ENCODE data around the gene FERMT1. TPM values are rescaled to one million over a fixed set of nuclear protein-coding genes. Genes with fewer than 3 reads are reported as not detected.

The FERMT1 gene
- total and polyA plus RNA-seq, 2 experiments from 2014 or later, result 16.2 to 18.3 TPM

GRCh38 chr20:6066582-6066981, 56.2 kb downstream of the FERMT1 start (continued):
- no peak for TF ChIP-seq ETS1 (IDR thresholded peaks at IDR 0.05)
- no peak for TF ChIP-seq STAT1 (IDR thresholded peaks at IDR 0.05; ENCODE audit: unreplicated experiment)
- TF ChIP-seq POLR2AphosphoS5 (IDR thresholded peaks at IDR 0.05; ENCODE audit: low read depth), result no peak
- no peak for TF ChIP-seq NANOG (IDR thresholded peaks at IDR 0.05; ENCODE audit: borderline replicate concordance)

GRCh38 chr20:6061544-6061943, 61.3 kb downstream of the FERMT1 start:
- Histone ChIP-seq H3K79me2 (replicated peaks; ENCODE audit: insufficient read depth) (no peaks in the 10 kb centered on the region), H4K20me1 (replicated peaks; ENCODE audit: insufficient read depth) (no peaks in the 10 kb centered on the region), H3K9me2 (ENCODE audit: insufficient read depth) (no peaks in the 10 kb centered on the region), H2AFZ (no peak overlapping the region), H3K4me3 (no peak overlapping the region), H3K27me3 (ENCODE audit: insufficient read depth) (no peaks in the 10 kb centered on the region), H3K4me2 (no peak overlapping the region), H3K27ac (ENCODE audit: low read depth) (no peak overlapping the region), H3K4me1 (ENCODE audit: insufficient read depth) (no peaks in the 10 kb centered on the region), H3F3A (replicated peaks; ENCODE audit: low read depth) (no peaks in the 10 kb centered on the region), H3K36me3 (ENCODE audit: insufficient read depth) (no peaks in the 10 kb centered on the region)
- Mint-ChIP-seq H3K27me3 (ENCODE audit: insufficient read depth, low read depth, poor library complexity) (peaks cover 3% of the 10 kb centered on the region), H3K36me3 (ENCODE audit: low read depth) (no peaks in the 10 kb centered on the region), H3K4me1 (no peaks in the 10 kb centered on the region), H3K9me3 (no peaks in the 10 kb centered on the region; the same call in 2 of the 3 replicates), H3K4me3 (no peak overlapping the region), H3K27ac (no peak overlapping the region)
- ATAC-seq (no peak), DNase-seq (ENCODE audit: low spot score) (no peak)
- TF ChIP-seq ETS1 (IDR thresholded peaks at IDR 0.05), result no peak
- no peak for TF ChIP-seq ZNF114 (CRISPR knock-in tag; IDR thresholded peaks at IDR 0.05)
- TF ChIP-seq CREB1 (CRISPR knock-in tag; IDR thresholded peaks at IDR 0.05; ENCODE audit: low read depth), result no peak
- TF ChIP-seq ZNF462 (CRISPR knock-in tag; IDR thresholded peaks at IDR 0.05), result no peak
- no peak for TF ChIP-seq ZNF331 (CRISPR knock-in tag; IDR thresholded peaks at IDR 0.05; ENCODE audit: low read depth)
- no peak for TF ChIP-seq STAT1 (IDR thresholded peaks at IDR 0.05; ENCODE audit: unreplicated experiment)
- TF ChIP-seq POLR2AphosphoS5 (IDR thresholded peaks at IDR 0.05; ENCODE audit: low read depth), result no peak
- TF ChIP-seq NANOG (IDR thresholded peaks at IDR 0.05; ENCODE audit: borderline replicate concordance), result no peak
- no peak for TF ChIP-seq EZH2 (IDR thresholded peaks at IDR 0.05; ENCODE audit: low read depth, unreplicated experiment)
- no peak for TF ChIP-seq CTCF (conservative IDR thresholded peaks at IDR 0.05; ENCODE audit: low read depth in 2 of 2)
- TF ChIP-seq REST (IDR thresholded peaks at IDR 0.05; ENCODE audit: unreplicated experiment), result no peak

Data from GM23338 (cell line).